GM19395 (cell line): Measurements from ENCODE around the gene BUB1B.

Experiments used
- ATAC-seq: cut with Tn5 transposase; IDR thresholded peaks from one replicate; pipeline ENCODE4 v1.9.1; 2021; ENCODE audit warnings: mild to moderate bottlenecking, moderate library complexity; ENCODE audit not compliant: unreplicated experiment

Gene BUB1B

GRCh38 chr15:40239693-40240618, 79.1 kb downstream of the BUB1B start:
- ATAC-seq, result no peak

- ATAC-seq, result no peak
Observed at GRCh38 chr15:40240619-40241221, 79.9 kb downstream of the BUB1B start.

- ATAC-seq, result no peak
Observed at GRCh38 chr15:40241269-40242212, 80.7 kb downstream of the BUB1B start.

GRCh38 chr15:40242213-40242599, 81.3 kb downstream of the BUB1B start:
- ATAC-seq, result no peak

GRCh38 chr15:40242601-40243000, 81.7 kb downstream of the BUB1B start:
- no peak for ATAC-seq

GRCh38 chr15:40243126-40243810, 82.4 kb downstream of the BUB1B start:
- no peak for ATAC-seq

GRCh38 chr15:40244961-40245523, 84.2 kb downstream of the BUB1B start:
- no peak for ATAC-seq

GRCh38 chr15:40245666-40246450, 85.0 kb downstream of the BUB1B start:
- ATAC-seq, result no peak

- no peak for ATAC-seq
Observed at GRCh38 chr15:40246496-40247280, 85.8 kb downstream of the BUB1B start.

- ATAC-seq, result no peak
Observed at GRCh38 chr15:40247406-40247971, 86.6 kb downstream of the BUB1B start.

GRCh38 chr15:40248006-40248783, 87.3 kb downstream of the BUB1B start:
- no peak for ATAC-seq

GRCh38 chr15:40249477-40250303, 88.8 kb downstream of the BUB1B start:
- no peak for ATAC-seq

GRCh38 chr15:40250304-40250656, 89.4 kb downstream of the BUB1B start:
- ATAC-seq, result no peak

- no peak for ATAC-seq
Observed at GRCh38 chr15:40250771-40251483, 90.1 kb downstream of the BUB1B start.

- no peak for ATAC-seq
Observed at GRCh38 chr15:40251486-40252140, 90.7 kb downstream of the BUB1B start.

- ATAC-seq, result no peak
Observed at GRCh38 chr15:40252141-40252437, 91.2 kb downstream of the BUB1B start.
